GM06990 (cell line): ENCODE data around the gene ERBB4.
A peak's percentile ranks its signal among the peaks of the same experiment; 100 is the strongest.

ENCODE experiments used
- DNase-seq: peaks from one replicate; pipeline ENCODE4 v3.0.0-alpha.2; 2011; ENCODE audit not compliant: insufficient read length; ENCODE audit errors: extremely low read depth
- H3K27me3 ChIP-seq: replicated peaks from 2 replicates; pipeline ENCODE4 v1.6.0; 2011; ENCODE audit warnings: low read length; ENCODE audit not compliant: control insufficient read depth, insufficient read depth
- H3K36me3 ChIP-seq: 2 replicates; pipeline ENCODE4 v1.5.1; 2011; ENCODE audit warnings: low read length; ENCODE audit not compliant: control insufficient read depth, insufficient read depth
- H3K4me3 ChIP-seq: replicated peaks from 2 replicates; pipeline ENCODE4 v1.5.1; 2011; ENCODE audit warnings: low read depth, mild to moderate bottlenecking, control low read depth, low read length
- CTCF ChIP-seq: IDR thresholded peaks from 2 replicates; pipeline ENCODE4 v1.5.1; 2011; ENCODE audit warnings: low read length, control low read depth, mild to moderate bottlenecking, inconsistent platforms; ENCODE audit not compliant: insufficient read depth, poor library complexity, severe bottlenecking

Gene ERBB4

GRCh38 chr2:212539072-212539880 lies 674 bp upstream of the ERBB4 start:
- no peaks in the 10 kb centered on the region for H3K36me3 ChIP-seq
- no peaks in the 10 kb centered on the region; the same call in 1 of the 2 replicates for H3K27me3 ChIP-seq
- DNase-seq, result no peak
- no peak for TF ChIP-seq CTCF
- H3K4me3 ChIP-seq, result no peak overlapping the region

DNA sequence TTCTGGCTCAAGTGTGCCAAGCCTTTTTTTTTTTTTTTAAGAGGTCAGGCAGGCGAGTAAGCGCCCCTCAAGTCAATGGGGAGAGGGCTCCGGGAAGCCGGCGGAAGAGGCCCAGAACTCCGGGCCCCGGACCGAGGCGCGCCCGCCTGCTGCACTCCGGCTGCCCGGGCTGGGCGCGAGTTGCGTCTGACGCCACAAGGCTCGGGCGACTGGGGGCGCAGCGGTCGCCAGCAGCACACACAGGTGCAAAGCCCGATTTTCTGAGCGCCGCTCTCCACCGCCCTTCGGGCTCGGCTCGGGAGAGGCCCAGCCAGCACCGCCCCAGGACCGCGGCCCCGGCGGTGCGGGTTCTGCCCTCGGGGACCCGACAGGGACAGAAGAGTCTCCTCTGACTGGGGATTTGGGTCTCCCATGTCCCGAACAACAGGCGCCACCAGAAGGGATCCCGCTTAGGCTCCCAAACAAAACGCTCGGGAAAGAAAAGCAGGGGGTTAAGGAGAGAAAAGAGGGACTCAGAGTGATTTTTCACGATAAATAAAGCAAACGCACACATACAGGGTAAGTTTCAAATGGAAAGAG lies 787 bp downstream of the ERBB4 start:
- peak; percentile 41 for DNase-seq
- Histone ChIP-seq H3K4me3 (no peak overlapping the region), H3K27me3 (no peaks in the 10 kb centered on the region; the same call in 1 of the 2 replicates), H3K36me3 (no peaks in the 10 kb centered on the region)
- no peak for TF ChIP-seq CTCF

- Histone ChIP-seq H3K36me3 (no peaks in the 10 kb centered on the region), H3K4me3 (no peak overlapping the region), H3K27me3 (no peaks in the 10 kb centered on the region; the same call in 1 of the 2 replicates)
- no peak for TF ChIP-seq CTCF
- DNase-seq, result peak; percentile 31
These were observed 1.5 kb downstream of the ERBB4 start for GRCh38 chr2:212536817-212537725.

DNA sequence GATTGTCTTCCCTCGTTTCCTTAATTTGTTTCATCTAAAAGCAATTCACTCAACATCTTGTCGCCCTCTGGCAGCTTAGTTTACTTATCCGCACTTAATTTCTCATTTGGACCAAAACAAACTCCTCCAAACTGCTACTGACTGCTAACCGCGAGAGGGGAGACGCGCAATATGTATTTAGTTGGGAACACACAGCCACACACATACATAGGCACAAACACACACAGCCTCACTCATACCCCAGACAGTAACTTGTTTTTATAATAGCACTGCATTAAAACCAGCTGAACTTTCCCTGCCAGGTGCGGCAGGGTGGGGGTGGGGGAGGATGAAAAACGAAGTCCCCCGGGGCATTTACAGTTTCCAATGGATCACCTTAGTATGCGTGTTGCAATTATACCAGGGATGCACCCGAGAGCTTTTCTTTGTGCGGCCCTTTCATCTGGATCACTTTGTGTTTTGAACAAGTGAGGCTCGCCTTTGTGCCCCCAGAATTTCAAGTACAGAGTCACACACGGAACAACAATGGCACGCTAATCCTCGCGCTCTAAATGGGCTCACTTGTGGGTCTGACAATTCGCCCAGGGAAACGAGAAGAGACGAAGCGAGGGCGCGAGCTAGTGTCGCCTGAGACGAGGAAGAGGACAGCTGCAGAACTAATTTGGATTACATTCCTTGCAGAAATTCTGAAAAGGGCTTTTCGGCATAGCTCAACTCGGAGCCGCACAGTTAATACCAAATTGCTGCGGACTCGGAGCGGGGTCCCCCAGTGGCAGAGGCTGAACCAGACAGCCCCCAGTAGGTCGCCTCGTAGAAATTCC lies 2.4 kb downstream of the ERBB4 start:
- DNase-seq, result peak; percentile 7
- Histone ChIP-seq H3K36me3 (no peaks in the 10 kb centered on the region), H3K4me3 (no peak overlapping the region), H3K27me3 (no peaks in the 10 kb centered on the region; the same call in 1 of the 2 replicates)
- no peak for TF ChIP-seq CTCF

- Histone ChIP-seq H3K27me3 (no peaks in the 10 kb centered on the region; the same call in 1 of the 2 replicates), H3K36me3 (no peaks in the 10 kb centered on the region), H3K4me3 (no peak overlapping the region)
- no peak for DNase-seq
- no peak for TF ChIP-seq CTCF
These were observed 4.3 kb downstream of the ERBB4 start for GRCh38 chr2:212534336-212534735.
